NCI-H1694 treated with DMSO at 0.1 percent for 48 hours (cell line): Measurements from ENCODE around the gene TMEM273.
"Not testable (repeated sequence)": the region's sequence is repeated elsewhere in the genome, so short reads cannot be mapped to it uniquely, and the experiment has no call there.

Experiments
- DNase-seq: peaks from one replicate; lab custom pipeline; 2025; lab: John Stamatoyannopoulos, UW

Gene TMEM273

GRCh38 chr10:49205206-49205605, 17.0 kb upstream of the TMEM273 start:
- DNase-seq, result no peak

- no peak for DNase-seq
Observed at GRCh38 chr10:49204119-49204518, 15.9 kb upstream of the TMEM273 start.

DNA sequence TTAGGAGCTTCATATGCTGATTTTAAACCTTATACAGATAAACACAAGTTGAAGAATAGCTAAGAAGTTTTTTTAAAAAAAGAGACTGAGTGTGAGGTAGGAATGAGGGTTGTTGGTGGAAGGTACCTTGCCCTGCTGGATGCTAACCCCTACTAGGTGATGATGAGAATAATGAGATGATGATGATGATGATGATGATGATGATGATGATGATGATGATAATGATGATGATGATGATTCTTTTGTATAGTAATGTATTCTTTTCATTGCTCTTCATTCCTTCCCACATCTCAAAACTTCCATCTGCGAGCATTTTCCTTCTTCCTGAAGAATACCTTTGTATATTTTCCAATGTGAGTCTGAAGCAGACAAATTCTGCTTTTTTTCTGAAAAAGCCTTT, 14.1 kb upstream of the TMEM273 start:
- no peak for DNase-seq

GRCh38 chr10:49200854-49201253, 12.7 kb upstream of the TMEM273 start:
- DNase-seq, result no peak

- DNase-seq, result no peak
Observed at GRCh38 chr10:49197171-49197570, 9.0 kb upstream of the TMEM273 start.

DNA sequence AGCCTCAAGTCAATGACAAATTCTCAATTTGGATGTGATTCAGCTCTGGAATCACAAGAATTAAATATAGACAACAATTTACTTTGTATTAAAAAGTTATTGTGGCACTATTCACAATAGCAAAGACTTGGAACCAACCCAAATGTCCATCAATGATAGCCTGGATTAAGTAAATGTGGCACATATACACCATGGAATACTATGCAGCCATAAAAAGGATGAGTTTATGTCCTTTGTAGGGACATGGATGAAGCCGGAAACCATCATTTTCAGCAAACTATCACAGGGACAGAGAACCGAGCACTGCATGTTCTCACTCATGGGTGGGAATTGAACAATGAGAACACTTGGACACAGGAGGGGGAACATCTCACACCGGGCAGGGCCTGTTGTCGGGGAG, 7.7 kb upstream of the TMEM273 start:
- DNase-seq, result not testable (repeated sequence)

- DNase-seq, result no peak
Observed at GRCh38 chr10:49194212-49194920, 6.2 kb upstream of the TMEM273 start.

DNA sequence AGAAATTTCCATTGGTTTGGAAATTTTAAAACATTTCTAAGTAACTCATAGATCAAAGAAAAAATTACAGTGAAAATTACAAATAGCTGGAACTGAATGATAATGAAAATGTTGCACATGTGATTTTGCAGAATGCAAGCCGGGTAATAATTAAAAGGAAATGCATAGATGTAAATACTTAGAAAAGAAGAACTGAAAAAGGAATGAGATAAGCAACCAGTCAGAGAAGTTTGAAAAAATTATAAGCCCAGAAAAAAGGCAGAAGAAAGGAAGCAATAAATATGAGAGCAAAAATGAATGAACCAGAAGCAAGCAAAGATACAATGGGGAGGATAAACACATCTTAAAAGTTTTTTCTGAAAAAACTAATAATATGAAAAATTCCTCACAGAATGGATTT, 3.2 kb upstream of the TMEM273 start:
- no peak for DNase-seq

- DNase-seq, result no peak
Observed at GRCh38 chr10:49189422-49189821, 1.2 kb upstream of the TMEM273 start.

DNA sequence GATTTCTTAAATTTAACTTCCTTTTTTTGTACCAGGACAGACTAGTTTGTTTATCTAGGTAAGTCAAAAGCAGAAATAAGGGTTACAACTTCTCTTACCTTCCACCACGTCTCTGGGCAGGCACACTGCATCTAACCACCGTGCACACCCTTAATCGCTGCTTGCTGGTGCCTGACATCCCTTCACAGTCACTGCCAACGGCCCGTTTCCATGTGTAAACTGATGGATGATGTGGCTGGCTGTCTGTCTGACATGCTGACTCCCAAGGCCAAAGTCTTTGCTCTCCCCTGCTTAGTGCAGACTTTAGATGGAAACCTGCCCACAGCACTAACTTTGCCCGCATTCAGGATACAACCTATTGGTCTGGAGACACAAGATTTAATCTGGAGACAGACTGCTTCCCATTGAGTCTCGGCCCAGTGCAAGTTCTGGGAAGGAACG, 1.1 kb downstream of the TMEM273 start:
- no peak for DNase-seq

DNA sequence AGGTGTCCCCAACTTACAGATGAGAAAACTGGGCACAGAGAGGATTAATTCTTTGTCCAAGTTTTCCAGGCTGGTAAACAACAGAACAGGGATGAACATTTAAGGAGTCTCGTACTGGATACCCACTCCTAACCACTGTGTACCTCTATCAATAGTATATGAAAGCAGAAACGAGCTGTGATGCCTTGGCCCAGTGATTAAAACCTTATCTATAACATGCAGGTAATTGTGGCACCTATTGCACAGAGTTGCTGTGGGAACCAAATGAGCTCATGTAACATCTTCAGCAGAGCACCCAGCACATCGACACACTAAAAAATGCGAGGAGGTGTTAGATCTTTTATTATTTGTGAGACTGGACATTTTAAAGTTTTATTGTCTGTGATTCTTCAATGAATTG, 1.6 kb downstream of the TMEM273 start:
- DNase-seq, result no peak

DNA sequence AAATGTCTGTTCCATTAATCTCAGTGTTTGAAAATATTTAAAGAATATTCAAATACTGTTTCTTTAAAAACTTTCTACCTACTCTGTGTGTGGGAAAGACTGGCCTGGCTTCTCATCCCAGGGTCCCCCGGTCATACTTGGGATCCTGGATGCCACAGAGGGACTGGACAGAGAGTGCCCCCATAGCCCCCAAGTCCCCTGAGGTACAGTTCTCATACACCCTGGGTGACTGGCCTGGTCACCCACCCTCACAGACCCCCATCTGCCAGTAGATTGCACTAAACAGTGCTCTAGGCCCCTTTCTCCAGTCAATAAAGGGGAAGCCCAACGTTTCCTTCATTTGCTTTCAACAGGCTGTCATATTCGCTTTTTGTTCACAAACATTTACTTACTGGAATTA, 3.0 kb downstream of the TMEM273 start:
- DNase-seq, result no peak

- DNase-seq, result no peak
Observed at GRCh38 chr10:49184642-49185111, 3.5 kb downstream of the TMEM273 start.

DNA sequence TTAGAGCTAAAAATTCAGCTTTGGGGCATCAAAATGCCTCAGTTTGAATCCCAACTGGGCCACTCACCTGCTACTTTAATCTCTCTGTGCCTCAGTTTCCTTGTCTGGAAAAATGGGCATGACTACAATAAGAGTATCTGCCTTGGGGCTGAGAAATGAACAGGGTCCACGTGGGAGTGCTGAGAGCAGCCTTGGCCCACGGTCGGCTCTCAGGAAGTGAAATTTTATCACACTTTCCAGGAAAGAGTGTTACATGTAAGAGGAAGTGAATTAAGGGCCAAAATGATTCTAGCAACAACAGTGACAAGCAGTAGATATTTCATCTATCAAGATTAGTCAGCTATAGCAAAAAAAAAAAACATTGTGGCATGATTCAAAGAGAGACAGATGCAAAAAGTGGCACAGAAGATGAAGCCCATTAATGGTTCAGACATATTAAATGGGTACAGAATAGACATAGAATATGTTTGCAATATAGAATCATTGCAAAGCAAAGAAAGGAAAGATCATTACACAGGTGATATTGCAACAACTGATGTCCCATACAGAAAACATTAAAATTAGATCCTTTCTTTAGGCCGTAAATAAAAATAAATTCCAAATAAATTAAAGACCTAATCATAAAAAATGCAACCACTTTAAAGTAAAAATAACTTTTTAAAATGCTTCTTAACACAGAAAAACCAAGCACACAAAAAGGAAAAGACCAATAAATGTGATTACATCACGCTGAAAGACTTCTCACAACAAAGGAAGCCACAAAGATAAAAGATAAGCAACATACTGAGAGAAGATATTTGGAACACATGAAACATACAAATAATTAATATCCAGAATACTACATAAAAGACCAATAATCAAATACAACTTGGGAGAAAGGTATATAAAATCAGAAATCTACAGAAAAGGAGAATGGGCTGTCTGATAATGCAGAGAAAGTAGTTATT, 4.3 kb downstream of the TMEM273 start:
- DNase-seq, result no peak

- no peak for DNase-seq
Observed at GRCh38 chr10:49182776-49183175, 5.4 kb downstream of the TMEM273 start.

GRCh38 chr10:49180444-49180860, 7.7 kb downstream of the TMEM273 start:
- no peak for DNase-seq

DNA sequence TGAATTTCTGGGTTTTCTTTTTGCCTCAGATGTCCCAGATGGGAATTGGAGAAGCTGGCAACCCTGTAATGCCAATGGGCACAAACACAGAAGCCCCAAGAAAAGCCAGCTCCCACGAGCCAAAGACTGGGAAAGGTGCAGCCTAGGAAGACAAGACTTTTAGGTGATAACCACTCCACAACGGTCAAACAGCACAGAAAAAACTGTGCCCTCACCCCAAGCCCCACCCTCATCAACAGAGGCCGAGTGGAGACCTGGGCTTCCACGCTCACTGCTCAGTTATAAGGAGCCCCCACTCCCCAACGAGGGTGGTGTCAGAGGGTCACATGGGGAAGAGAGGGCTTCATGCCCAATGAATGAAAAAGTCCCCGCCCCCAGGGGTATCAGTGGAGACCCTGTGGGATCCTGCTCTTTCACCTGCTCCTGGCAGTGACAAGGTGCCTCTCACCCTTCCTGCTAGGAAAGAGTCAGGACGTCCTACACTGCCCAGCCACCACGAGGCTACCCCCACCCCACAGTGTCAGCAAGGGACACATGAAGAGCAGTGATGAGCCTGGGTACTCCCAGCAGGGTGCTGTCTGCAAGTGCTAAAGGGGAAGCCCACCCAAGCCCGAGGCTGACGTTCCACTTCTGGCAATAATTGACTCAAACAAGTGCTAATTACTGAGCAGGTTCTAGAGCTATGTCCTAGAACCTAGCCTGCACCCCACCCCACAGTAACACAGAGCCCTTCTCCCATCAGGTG, 8.3 kb downstream of the TMEM273 start:
- DNase-seq, result no peak

DNA sequence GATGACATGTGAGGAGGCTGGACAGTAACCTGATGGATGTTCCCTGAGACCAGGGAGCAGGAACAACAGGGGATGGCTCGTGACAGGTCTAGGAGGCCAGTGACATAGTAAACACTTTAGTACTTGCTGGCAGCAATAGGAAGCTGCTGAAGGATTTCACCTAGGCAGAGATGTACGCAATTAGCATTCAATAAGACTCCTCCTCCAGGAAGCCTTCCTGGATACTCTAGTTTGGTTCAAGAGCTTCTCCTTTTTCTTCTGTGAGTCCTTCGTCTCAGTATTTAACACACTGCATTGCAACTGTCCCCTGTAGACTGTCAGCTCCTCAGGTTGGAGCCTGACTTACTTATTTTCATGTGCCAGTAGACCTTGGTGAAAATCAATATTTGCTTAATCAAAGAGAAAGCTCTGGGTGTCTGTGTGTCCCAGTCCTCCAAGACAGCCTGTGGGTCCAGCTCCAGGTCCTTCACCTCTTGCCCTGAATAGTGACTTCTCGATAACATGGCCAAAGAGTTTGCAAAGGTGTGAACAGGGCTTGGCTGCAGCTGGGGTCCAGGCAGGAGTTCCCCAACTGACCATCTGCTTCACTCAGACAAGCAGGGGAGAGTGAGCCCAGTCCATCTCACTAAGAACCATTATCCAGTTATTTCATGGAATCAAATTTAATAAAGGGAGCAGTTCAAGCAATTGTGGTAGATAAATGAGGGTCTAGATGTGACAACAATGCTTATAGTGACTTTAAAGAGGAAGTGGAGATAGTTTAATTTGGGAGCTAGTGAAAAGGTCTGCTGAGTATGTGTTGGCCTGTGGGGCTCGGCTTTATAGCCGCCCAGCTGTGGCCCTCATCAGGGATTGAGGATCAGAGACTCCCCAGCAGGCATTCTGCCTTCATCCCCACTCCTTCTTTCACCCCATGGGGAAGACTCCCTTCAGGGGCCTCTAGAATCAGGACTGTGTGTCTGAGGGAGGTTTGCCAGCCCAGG, 9.4 kb downstream of the TMEM273 start:
- DNase-seq, result no peak

DNA sequence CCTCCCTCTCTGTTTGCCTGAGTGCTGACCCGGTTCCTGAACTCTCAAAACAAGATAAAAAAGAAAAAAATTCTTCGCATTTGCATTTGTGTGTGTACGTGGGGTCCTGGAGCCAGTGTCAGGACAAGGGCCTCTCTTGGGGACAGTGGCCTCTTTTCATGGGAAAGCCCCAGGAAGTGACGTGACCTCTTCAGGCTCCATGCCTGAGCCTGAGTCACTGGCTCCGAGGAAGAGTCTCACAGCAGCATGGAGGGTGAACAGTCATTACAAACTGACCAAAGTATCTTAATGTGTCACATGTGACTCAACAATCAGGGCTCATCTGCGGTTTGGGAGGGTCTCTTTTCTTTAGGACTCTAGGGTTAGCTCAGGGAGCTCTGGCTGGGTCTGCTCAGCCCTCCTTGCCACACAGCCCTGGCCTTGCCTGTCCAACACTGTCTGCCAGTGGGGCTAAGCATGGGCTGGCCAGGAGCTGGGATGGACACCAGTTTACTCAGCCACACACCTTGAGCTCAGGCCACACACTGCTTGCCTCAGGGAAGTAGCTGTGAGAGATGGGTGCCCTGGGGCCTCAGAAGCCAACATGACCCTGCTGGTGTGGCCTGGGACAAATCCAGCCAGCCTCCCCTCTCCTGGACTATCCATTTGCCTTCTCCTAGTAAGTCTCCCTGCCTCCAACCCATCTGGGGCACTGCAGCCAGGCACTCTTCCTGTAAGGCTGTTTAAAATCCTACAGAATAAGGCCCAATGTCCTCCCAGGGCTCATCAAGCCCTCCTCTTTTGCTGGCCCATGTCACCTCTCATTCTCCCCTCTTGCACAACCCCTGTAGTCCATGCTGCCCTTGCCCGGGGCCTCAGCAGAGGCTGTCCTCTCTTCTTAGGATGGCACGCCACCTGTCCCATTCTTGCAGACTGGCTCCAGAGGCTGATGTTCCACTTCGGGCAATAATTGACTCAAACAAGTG, 10.5 kb downstream of the TMEM273 start:
- no peak for DNase-seq
